D341Med (cell line): ENCODE data around the gene PNPLA2.
A peak's percentile ranks its signal among the peaks of the same experiment; 100 is the strongest.

ENCODE experiments used
- DNase-seq: peaks from one replicate; pipeline ENCODE4 v3.0.0; 2012; ENCODE audit warnings: low spot score

Gene PNPLA2

GRCh38 chr11:818396-819128, at the start of gene PNPLA2:
PNPLA2 (plus strand) TSS chr11:818914; CDS start chr11:819719, 805 bp downstream.
- DNase-seq, result no peak

- no peak for DNase-seq
Observed at GRCh38 chr11:769887-770641, 48.6 kb upstream of the PNPLA2 start.

- DNase-seq, result no peak
Observed at GRCh38 chr11:770642-771616, 47.8 kb upstream of the PNPLA2 start.

GRCh38 chr11:771617-772204, 47.0 kb upstream of the PNPLA2 start:
- no peak for DNase-seq

- no peak for DNase-seq
Observed at GRCh38 chr11:772429-773390, 46.0 kb upstream of the PNPLA2 start.

GRCh38 chr11:773425-773824, 45.3 kb upstream of the PNPLA2 start:
- DNase-seq, result no peak

GRCh38 chr11:773830-774229, 44.9 kb upstream of the PNPLA2 start:
- no peak for DNase-seq

- DNase-seq, result no peak
Observed at GRCh38 chr11:774873-775592, 43.7 kb upstream of the PNPLA2 start.

- DNase-seq, result no peak
Observed at GRCh38 chr11:776263-776560, 42.5 kb upstream of the PNPLA2 start.

- peak; percentile 91 for DNase-seq
Observed at GRCh38 chr11:776561-777287, 42.0 kb upstream of the PNPLA2 start.

- peak; percentile 100 for DNase-seq
Observed at GRCh38 chr11:777288-778255, 41.1 kb upstream of the PNPLA2 start, which contains the start of gene GATD1. GATD1 (minus strand) TSS chr11:777487; CDS start chr11:777462, 25 bp downstream.

GRCh38 chr11:778976-779954, 39.4 kb upstream of the PNPLA2 start:
- no peak for DNase-seq

- no peak for DNase-seq
Observed at GRCh38 chr11:779955-780532, 38.7 kb upstream of the PNPLA2 start.

GRCh38 chr11:782264-783174, 36.2 kb upstream of the PNPLA2 start:
- no peak for DNase-seq

GRCh38 chr11:783581-784015, 35.1 kb upstream of the PNPLA2 start:
- DNase-seq, result peak; percentile 90
